ENCODE results near the gene IFNAR1. TPM values are rescaled to one million over a fixed set of nuclear protein-coding genes. Genes with fewer than 3 reads are reported as not detected.
"Not testable (repeated sequence)": the region's sequence is repeated elsewhere in the genome, so short reads cannot be mapped to it uniquely, and the experiment has no call there.

The IFNAR1 gene
- total and polyA plus RNA-seq, 2 donors (not counting 1 experiment from before 2014, with no cell fraction given), result 17.5 to 23.1 TPM

GRCh38 chr21:33360881-33361602, 36.3 kb downstream of the IFNAR1 start:
- Histone ChIP-seq H3K9ac (ENCODE audit: insufficient read depth, low read length) (no peak overlapping the region), H2AFZ (ENCODE audit: low read length) (no peak overlapping the region), H3K27ac (ENCODE audit: insufficient read depth, low read length) (peak overlapping the region; percentile 1), H3K4me2 (ENCODE audit: extremely low read depth, insufficient read depth, low read length) (peak overlapping the region; percentile 37), H3K4me1 (ENCODE audit: control insufficient read depth, extremely low read depth, insufficient read depth, low read length) (peaks cover 5% of the 10 kb centered on the region), H3K4me3 (replicated peaks in 1 of 4; ENCODE audit: control extremely low read depth in 1 of 4, insufficient read depth in 1 of 4, low read depth in 3 of 4, low read length in 4 of 4) (no peak overlapping the region), H3K27me3 (ENCODE audit: control insufficient read depth, insufficient read depth, low read length) (no peaks in the 10 kb centered on the region), H3K9me3 (ENCODE audit: control insufficient read depth, insufficient read depth, low read depth, low read length) (no peaks in the 10 kb centered on the region), H3K36me3 (ENCODE audit: control insufficient read depth, insufficient read depth, low read length) (peaks cover under 1% of the 10 kb centered on the region), H4K20me1 (ENCODE audit: control insufficient read depth, extremely low read depth, insufficient read depth, low read length) (no peaks in the 10 kb centered on the region), H3K79me2 (ENCODE audit: control insufficient read depth, insufficient read depth, low read length) (no peaks in the 10 kb centered on the region)
- TF ChIP-seq EZH2 (IDR thresholded peaks at IDR 0.05; ENCODE audit: low read length, missing control alignments), result no peak
- TF ChIP-seq CTCF (conservative IDR thresholded peaks at IDR 0.05 in 1 of 2, IDR thresholded peaks at IDR 0.05 in 1 of 2; ENCODE audit: low read depth in 1 of 2, low read length in 2 of 2), result peak; percentile 89 to 92
- peak; percentile 56 to 85 for DNase-seq (ENCODE audit: low read depth in 2 of 2)

GRCh38 chr21:33362044-33362555, 37.3 kb downstream of the IFNAR1 start:
- Histone ChIP-seq H3K9me3 (ENCODE audit: control insufficient read depth, insufficient read depth, low read depth, low read length) (no peaks in the 10 kb centered on the region), H3K79me2 (ENCODE audit: control insufficient read depth, insufficient read depth, low read length) (no peaks in the 10 kb centered on the region), H4K20me1 (ENCODE audit: control insufficient read depth, extremely low read depth, insufficient read depth, low read length) (no peaks in the 10 kb centered on the region), H3K4me2 (ENCODE audit: extremely low read depth, insufficient read depth, low read length) (no peak overlapping the region), H3K27me3 (ENCODE audit: control insufficient read depth, insufficient read depth, low read length) (no peaks in the 10 kb centered on the region), H2AFZ (ENCODE audit: low read length) (no peak overlapping the region), H3K27ac (ENCODE audit: insufficient read depth, low read length) (no peak overlapping the region), H3K36me3 (ENCODE audit: control insufficient read depth, insufficient read depth, low read length) (no peaks in the 10 kb centered on the region), H3K4me1 (ENCODE audit: control insufficient read depth, extremely low read depth, insufficient read depth, low read length) (peaks cover 5% of the 10 kb centered on the region), H3K9ac (ENCODE audit: insufficient read depth, low read length) (no peak overlapping the region), H3K4me3 (replicated peaks in 1 of 4; ENCODE audit: control extremely low read depth in 1 of 4, insufficient read depth in 1 of 4, low read depth in 3 of 4, low read length in 4 of 4) (no peak overlapping the region)
- DNase-seq (ENCODE audit: low read depth in 2 of 2), result no peak
- no peak for TF ChIP-seq EZH2 (IDR thresholded peaks at IDR 0.05; ENCODE audit: low read length, missing control alignments)
- TF ChIP-seq CTCF (conservative IDR thresholded peaks at IDR 0.05 in 1 of 2, IDR thresholded peaks at IDR 0.05 in 1 of 2; ENCODE audit: low read depth in 1 of 2, low read length in 2 of 2), result no peak

DNA sequence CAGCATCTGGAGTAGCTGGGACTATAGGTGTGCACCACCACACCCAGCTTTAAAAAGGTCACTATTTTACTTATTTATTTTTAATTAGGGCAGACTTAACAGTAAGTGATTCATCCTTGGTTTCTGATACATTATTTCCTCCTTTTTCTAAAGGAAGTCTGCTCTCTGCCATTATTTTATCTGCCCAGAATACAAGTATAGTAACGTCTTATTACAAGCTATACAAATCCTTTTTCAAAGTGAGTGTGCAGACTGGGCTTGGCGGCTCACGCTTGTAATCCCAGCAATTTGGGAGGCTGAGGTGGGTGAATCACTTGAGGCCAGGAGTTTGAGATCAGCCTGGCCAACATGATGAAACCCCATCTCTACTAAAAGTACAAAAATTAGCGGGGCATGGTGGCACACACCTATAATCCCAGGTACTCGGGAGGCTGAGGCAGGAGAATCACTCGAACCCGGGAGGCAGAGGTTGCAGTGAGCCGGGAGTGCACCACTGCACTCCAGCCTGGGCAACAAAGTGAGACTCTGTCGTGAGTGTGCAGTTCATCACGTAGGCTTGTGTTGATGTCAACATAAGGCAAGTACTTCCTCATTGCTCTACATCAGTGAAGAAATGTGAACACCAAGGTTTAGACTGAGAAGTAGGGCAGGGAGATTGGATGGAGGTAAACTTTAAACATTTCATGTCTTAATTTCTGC, 39.3 kb downstream of the IFNAR1 start:
- H3K9ac ChIP-seq (ENCODE audit: insufficient read depth, low read length); DNase-seq (ENCODE audit: low read depth in 2 of 2); H2AFZ ChIP-seq (ENCODE audit: low read length); H3K4me1 ChIP-seq (ENCODE audit: control insufficient read depth, extremely low read depth, insufficient read depth, low read length); H3K9me3 ChIP-seq (ENCODE audit: control insufficient read depth, insufficient read depth, low read depth, low read length); H3K27ac ChIP-seq (ENCODE audit: insufficient read depth, low read length); H3K4me2 ChIP-seq (ENCODE audit: extremely low read depth, insufficient read depth, low read length); H3K79me2 ChIP-seq (ENCODE audit: control insufficient read depth, insufficient read depth, low read length); H4K20me1 ChIP-seq (ENCODE audit: control insufficient read depth, extremely low read depth, insufficient read depth, low read length); H3K27me3 ChIP-seq (ENCODE audit: control insufficient read depth, insufficient read depth, low read length); H3K4me3 ChIP-seq (replicated peaks in 1 of 4; ENCODE audit: control extremely low read depth in 1 of 4, insufficient read depth in 1 of 4, low read depth in 3 of 4, low read length in 4 of 4); H3K36me3 ChIP-seq (ENCODE audit: control insufficient read depth, insufficient read depth, low read length): not testable (repeated sequence)

All from fibroblast of lung (primary cell).